HG02852 (cell line): Measurements from ENCODE around the gene MYH3.

Source experiments
- ATAC-seq: cut with Tn5 transposase; IDR thresholded peaks from one replicate; pipeline ENCODE4 v1.9.1; 2021; ENCODE audit warnings: mild to moderate bottlenecking, moderate library complexity; ENCODE audit not compliant: unreplicated experiment

Gene MYH3

GRCh38 chr17:10616502-10617119 is 40.5 kb downstream of the MYH3 start:
- ATAC-seq, result peak; percentile 56

- ATAC-seq, result no peak
Observed at GRCh38 chr17:10614536-10615155, 42.5 kb downstream of the MYH3 start.

GRCh38 chr17:10613775-10614513 is 43.2 kb downstream of the MYH3 start:
- no peak for ATAC-seq

DNA sequence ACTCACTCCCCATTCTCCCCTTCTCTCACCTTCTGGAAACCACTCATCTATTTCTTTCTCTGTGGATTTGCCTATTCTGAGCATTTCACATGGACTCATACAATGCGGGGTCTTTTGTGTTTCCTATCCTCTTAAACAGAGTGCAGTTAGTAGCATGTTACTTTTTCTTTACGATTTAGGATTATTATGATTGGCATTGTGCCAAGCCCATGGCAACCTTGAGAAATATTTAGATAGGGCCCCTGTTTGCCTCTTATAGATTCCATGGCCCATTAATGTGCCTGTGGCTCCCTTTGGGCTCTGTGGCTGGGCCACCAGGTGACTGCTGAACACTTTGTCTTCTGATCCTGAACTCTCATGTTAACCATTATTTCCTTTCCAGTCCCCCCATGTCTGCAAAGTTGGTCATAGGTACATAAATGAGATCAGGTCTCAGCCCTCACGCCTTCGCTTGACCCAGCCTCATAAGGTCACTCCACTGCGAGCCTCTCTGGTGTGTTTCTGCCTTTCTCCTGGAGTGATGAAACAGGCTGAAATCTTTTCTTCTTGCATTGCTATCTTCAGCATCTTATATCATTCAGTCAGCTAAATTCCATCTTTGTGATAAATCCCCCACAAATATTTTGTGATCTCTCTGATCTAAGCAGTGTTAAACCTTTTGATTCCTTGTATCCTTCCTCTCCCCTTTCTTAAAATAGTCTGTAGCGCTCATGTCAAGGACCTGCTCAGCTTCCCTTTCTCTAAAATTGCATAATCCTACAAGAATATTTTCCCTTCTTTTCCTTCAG is 44.0 kb downstream of the MYH3 start:
- no peak for ATAC-seq

- ATAC-seq, result no peak
Observed at GRCh38 chr17:10610884-10611283, 46.2 kb downstream of the MYH3 start.

DNA sequence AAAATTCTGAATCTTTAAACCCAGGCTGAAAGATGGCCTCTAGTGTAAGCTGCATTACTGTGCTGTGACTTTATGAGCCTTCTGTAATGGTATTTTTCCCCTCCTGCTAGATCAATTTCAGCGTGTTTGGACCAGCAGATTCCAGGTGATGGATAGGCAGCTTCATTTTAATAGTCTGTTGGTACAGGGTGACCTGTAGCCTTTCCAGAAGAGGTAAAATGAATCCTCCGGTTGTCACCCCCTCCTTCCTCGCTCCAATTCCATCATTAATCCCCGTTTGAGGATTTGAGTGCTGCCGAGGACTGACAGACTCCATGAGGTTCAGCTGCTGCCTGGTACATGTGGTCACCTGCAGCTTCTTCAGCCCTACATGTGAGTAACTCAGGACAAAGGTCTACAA is 48.9 kb downstream of the MYH3 start:
- ATAC-seq, result no peak

GRCh38 chr17:10606110-10606509 is 51.0 kb downstream of the MYH3 start:
- no peak for ATAC-seq

GRCh38 chr17:10605221-10605783 is 51.8 kb downstream of the MYH3 start:
- ATAC-seq, result no peak

DNA sequence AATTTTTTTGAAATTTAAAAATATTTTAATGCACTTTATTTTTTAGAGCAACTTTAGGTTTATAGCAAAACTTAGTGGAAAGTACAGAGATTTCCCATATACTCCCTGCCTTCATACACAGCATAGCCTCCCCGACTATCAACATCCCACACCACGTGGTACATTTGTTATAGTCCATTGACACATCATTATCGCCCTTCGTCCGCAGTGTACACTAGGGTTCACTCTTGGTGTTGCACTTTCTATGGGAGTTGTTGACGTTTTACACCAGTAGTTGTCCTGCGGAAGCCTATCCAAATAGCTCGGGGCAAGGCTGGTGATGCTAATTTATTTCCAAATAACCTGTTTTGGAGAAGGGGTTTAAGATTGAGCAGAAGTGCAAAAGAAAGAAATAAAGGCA is 52.6 kb downstream of the MYH3 start:
- no peak for ATAC-seq

GRCh38 chr17:10603931-10604330 is 53.2 kb downstream of the MYH3 start:
- no peak for ATAC-seq

DNA sequence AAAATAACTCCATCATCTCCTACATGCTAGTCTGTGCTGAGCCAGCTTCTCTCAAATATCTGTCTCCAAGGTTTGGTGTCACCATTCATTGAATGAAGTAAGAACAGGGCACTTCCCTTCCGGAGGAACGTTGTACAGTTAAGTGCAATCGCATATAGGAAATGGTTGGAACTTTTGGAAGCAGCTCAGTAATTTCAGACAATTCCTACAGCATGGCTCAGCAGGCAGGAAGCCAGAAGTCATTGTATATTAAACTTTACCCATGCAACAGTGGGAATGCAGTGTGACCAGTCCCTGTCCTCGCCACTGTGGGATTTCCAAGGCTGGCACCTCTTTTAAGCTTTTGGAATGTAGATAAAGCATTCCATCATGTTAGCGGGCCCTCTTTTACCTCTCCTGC is 56.5 kb downstream of the MYH3 start:
- ATAC-seq, result no peak

- ATAC-seq, result no peak
Observed at GRCh38 chr17:10598621-10599020, 58.5 kb downstream of the MYH3 start.

- ATAC-seq, result no peak
Observed at GRCh38 chr17:10589553-10590145, 67.5 kb downstream of the MYH3 start.

- no peak for ATAC-seq
Observed at GRCh38 chr17:10585529-10585928, 71.6 kb downstream of the MYH3 start.

GRCh38 chr17:10583834-10584233 is 73.3 kb downstream of the MYH3 start:
- ATAC-seq, result no peak

DNA sequence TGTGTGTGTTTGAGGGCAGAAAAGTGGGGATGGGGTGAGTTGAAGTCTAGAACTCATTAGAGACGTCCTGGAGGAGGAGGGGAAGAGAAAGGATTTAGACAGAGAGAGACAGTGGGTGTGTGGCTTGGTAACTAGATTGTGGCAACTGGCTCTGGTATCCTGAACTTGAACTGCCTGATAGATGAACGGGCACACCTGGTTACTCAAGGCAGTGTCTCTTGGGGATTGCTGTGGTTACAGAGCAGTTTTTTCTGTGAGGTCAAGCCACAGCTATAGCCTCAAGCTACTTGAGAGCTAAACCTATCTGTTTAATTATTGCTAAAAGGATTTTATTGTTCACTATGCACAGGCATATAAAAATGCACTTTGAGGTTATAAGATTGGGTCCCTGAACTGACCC is 77.8 kb downstream of the MYH3 start:
- no peak for ATAC-seq
